H1 (cell line): ENCODE measurements around the gene NABP2. TPM values are rescaled to one million over a fixed set of nuclear protein-coding genes. Genes with fewer than 3 reads are reported as not detected.
A peak's percentile ranks its signal among the peaks of the same experiment; 100 is the strongest.

ENCODE experiments used
- CTCF ChIA-PET: fragments of 300-600 bp; sonication (Branson Sonifier 250); formaldehyde crosslinking; loops from one replicate; lab custom pipeline; 2021; ENCODE audit not compliant: partially characterized antibody; lab: Charles Lee
- POLR2A ChIA-PET: fragments of 300-600 bp; sonication (Branson Sonifier 250); formaldehyde crosslinking; loops from one replicate; lab custom pipeline; 2021; ENCODE audit warnings: inconsistent platforms; ENCODE audit not compliant: partially characterized antibody; lab: Charles Lee
- DNase-seq, 2 experiments: peaks; one replicate each; pipeline versions ENCODE4 v3.0.0 to v3.0.0-alpha.2; 2010 to 2022; ENCODE audit warnings: low spot score in 2 of 2, low read depth in 1 of 2, mixed read lengths in 1 of 2
- FAIRE-seq: peaks from 2 replicates; lab custom pipeline; 2011; peaks lifted over from hg19 to GRCh38; lab: Jason Lieb, UNC
- H2AFZ ChIP-seq: 2 replicates; pipeline ENCODE4 v1.8.1; 2012; ENCODE audit warnings: low read length, inconsistent platforms
- H2AK5ac ChIP-seq: 2 replicates; pipeline ENCODE4 v1.6.1; 2013; ENCODE audit warnings: low read depth, low read length
- H2BK120ac ChIP-seq: replicated peaks from 2 replicates; pipeline ENCODE3; 2013; ENCODE audit warnings: low read depth, low read length, inconsistent platforms
- H2BK12ac ChIP-seq: 2 replicates; pipeline ENCODE4 v1.6.1; 2013; ENCODE audit warnings: low read depth, low read length
- H2BK15ac ChIP-seq: 2 replicates; pipeline ENCODE4 v1.6.1; 2013; ENCODE audit warnings: low read length
- H2BK20ac ChIP-seq: 2 replicates; pipeline ENCODE4 v1.6.1; 2013; ENCODE audit warnings: low read length
- H2BK5ac ChIP-seq: 2 replicates; pipeline ENCODE4 v1.6.1; 2013; ENCODE audit warnings: low read depth, low read length
- H3K14ac ChIP-seq: 2 replicates; pipeline ENCODE4 v1.6.1; 2013; ENCODE audit warnings: inconsistent platforms; ENCODE audit not compliant: insufficient read length
- H3K18ac ChIP-seq: 2 replicates; pipeline ENCODE4 v1.6.1; 2013; ENCODE audit warnings: low read length; ENCODE audit errors: extremely low read depth
- H3K23ac ChIP-seq: 2 replicates; pipeline ENCODE4 v1.6.1; 2013; ENCODE audit warnings: inconsistent platforms; ENCODE audit not compliant: insufficient read length
- H3K23me2 ChIP-seq: 2 replicates; pipeline ENCODE4 v1.6.1; 2013; ENCODE audit warnings: low read depth, low read length
- H3K27ac ChIP-seq: 2 replicates; pipeline ENCODE4 v1.6.1; 2011; ENCODE audit warnings: low read depth, low read length, inconsistent platforms
- H3K27me3 ChIP-seq, 4 experiments: replicated peaks in 1 of 4; 1 replicate in 1 of 4; 2 replicates in 3 of 4; pipeline versions ENCODE4 v1.6.1 to v1.8.1; 2011 to 2013; ENCODE audit warnings: low read length in 3 of 4, mild to moderate bottlenecking in 3 of 4, inconsistent platforms in 2 of 4, mixed read lengths in 2 of 4, moderate library complexity in 1 of 4; ENCODE audit not compliant: control insufficient read depth in 3 of 4, insufficient read depth in 3 of 4; ENCODE audit errors: extremely low read depth in 1 of 4
- H3K36me3 ChIP-seq, 4 experiments: 2 replicates each; pipeline versions ENCODE4 v1.6.1 to v1.8.1; 2011 to 2013; ENCODE audit warnings: mild to moderate bottlenecking in 4 of 4, low read length in 3 of 4, moderate library complexity in 2 of 4, control low read depth in 1 of 4, inconsistent platforms in 1 of 4; ENCODE audit not compliant: insufficient read depth in 4 of 4, control insufficient read depth in 2 of 4
- H3K4ac ChIP-seq: replicated peaks from 2 replicates; pipeline ENCODE3; 2013; ENCODE audit warnings: low read length, low read depth, mixed read lengths, inconsistent platforms; ENCODE audit not compliant: insufficient read length
- H3K4me1 ChIP-seq, 4 experiments: replicated peaks in 1 of 4; 1 replicate in 1 of 4; 2 replicates in 3 of 4; pipeline versions ENCODE4 v1.6.1 to v1.8.1; 2011 to 2013; ENCODE audit warnings: low read length in 3 of 4, inconsistent platforms in 2 of 4, mixed read lengths in 1 of 4; ENCODE audit not compliant: insufficient read depth in 4 of 4, control insufficient read depth in 3 of 4
- H3K4me2 ChIP-seq, 2 experiments: 2 replicates each; pipeline versions ENCODE4 v1.6.1 to v1.8.1; 2011 to 2013; ENCODE audit warnings: low read depth in 2 of 2, low read length in 2 of 2, control low read depth in 1 of 2, inconsistent platforms in 1 of 2, mild to moderate bottlenecking in 1 of 2; ENCODE audit not compliant: insufficient read depth in 1 of 2
- H3K4me3 ChIP-seq, 4 experiments: fragments of 200-600, 300-600 bp in 1 of 4; sonication (generic), shearing (Covaris generic), sonication (Bioruptor Twin) in 1 of 4; 2 replicates each; pipeline versions ENCODE4 v1.5.1 to v1.8.1; 2011 to 2016; ENCODE audit warnings: low read length in 4 of 4, low read depth in 3 of 4, control low read depth in 2 of 4, inconsistent platforms in 2 of 4, mild to moderate bottlenecking in 2 of 4, mixed read lengths in 1 of 4, moderate library complexity in 1 of 4; ENCODE audit not compliant: insufficient read depth in 2 of 4; ENCODE audit errors: extremely low read depth in 1 of 4
- H3K56ac ChIP-seq: replicated peaks from 2 replicates; pipeline ENCODE3; 2013; ENCODE audit warnings: low read depth, mild to moderate bottlenecking, mixed read lengths, low read length, inconsistent platforms; ENCODE audit not compliant: insufficient read length
- H3K79me1 ChIP-seq: 2 replicates; pipeline ENCODE4 v1.6.1; 2013; ENCODE audit warnings: low read depth, low read length, control low read depth
- H3K79me2 ChIP-seq, 2 experiments: 2 replicates each; pipeline versions ENCODE4 v1.6.1 to v1.8.1; 2012 to 2013; ENCODE audit warnings: low read length in 2 of 2, mild to moderate bottlenecking in 2 of 2, inconsistent platforms in 1 of 2; ENCODE audit not compliant: insufficient read depth in 2 of 2, control insufficient read depth in 1 of 2
- H3K9ac ChIP-seq, 4 experiments: replicated peaks in 1 of 4; 1 replicate in 1 of 4; 2 replicates in 3 of 4; pipeline versions ENCODE4 v1.6.1 to v1.8.1; 2011 to 2013; ENCODE audit warnings: low read depth in 3 of 4, low read length in 3 of 4, control low read depth in 2 of 4, mild to moderate bottlenecking in 2 of 4, moderate library complexity in 2 of 4, inconsistent platforms in 1 of 4; ENCODE audit errors: extremely low read depth in 1 of 4
- H3K9me3 ChIP-seq, 2 experiments: 2 replicates each; pipeline versions ENCODE4 v1.6.1 to v1.8.1; 2012 to 2013; ENCODE audit warnings: mild to moderate bottlenecking in 2 of 2, moderate library complexity in 2 of 2, control low read depth in 1 of 2, inconsistent platforms in 1 of 2, low read depth in 1 of 2, low read length in 1 of 2, mixed read lengths in 1 of 2; ENCODE audit not compliant: insufficient read depth in 2 of 2
- H4K20me1 ChIP-seq, 2 experiments: replicated peaks in 1 of 2; 2 replicates each; pipeline versions ENCODE3 to v1.8.1; 2011 to 2013; ENCODE audit warnings: inconsistent platforms in 2 of 2, low read length in 2 of 2, mild to moderate bottlenecking in 1 of 2; ENCODE audit not compliant: insufficient read depth in 2 of 2, control insufficient read depth in 1 of 2
- H4K5ac ChIP-seq: 2 replicates; pipeline ENCODE4 v1.6.1; 2013; ENCODE audit warnings: low read length, low read depth, mixed read lengths, inconsistent platforms; ENCODE audit not compliant: insufficient read length
- H4K8ac ChIP-seq: 2 replicates; pipeline ENCODE4 v1.8.0; 2013; ENCODE audit warnings: mild to moderate bottlenecking, moderate library complexity, low read length, inconsistent platforms; ENCODE audit not compliant: insufficient read depth; ENCODE audit errors: extremely low read depth
- H4K91ac ChIP-seq: replicated peaks from 2 replicates; pipeline ENCODE3; 2013; ENCODE audit warnings: low read length, mixed read lengths, inconsistent platforms; ENCODE audit not compliant: insufficient read length
- POU5F1 ChIP-seq: IDR thresholded peaks from 2 replicates; pipeline ENCODE4 v1.6.1; 2011; ENCODE audit warnings: low read depth, mild to moderate bottlenecking, low read length, moderate library complexity
- WGBS, 2 experiments: shearing (Covaris generic) in 1 of 2; methylation state at CpG; one replicate each; pipeline versions ENCODE4 v1.1.6 to v1.1.7; 2013 to 2015; ENCODE audit warnings: low lambda C conversion rate in 2 of 2, mixed read lengths in 2 of 2, inconsistent platforms in 1 of 2, low coverage in 1 of 2, missing lambda C conversion rate in 1 of 2; ENCODE audit not compliant: insufficient replicate concordance in 2 of 2, insufficient coverage in 1 of 2, insufficient read length in 1 of 2; ENCODE audit errors: extremely low coverage in 1 of 2, missing lambda C conversion rate in 1 of 2; 5-methylcytosine and 5-hydroxymethylcytosine counted together
- polyA plus RNA-seq, 7 experiments: library from polyadenylated mRNA; depleted of rRNA in 3 of 7; stranded (reverse) in 5 of 7; unstranded in 2 of 7; fragments of >200 nt in 5 of 7; fragments of 200-250 nt in 2 of 7; gene quantifications; 1 replicate in 5 of 7; 2 replicates in 1 of 7; 4 replicates in 1 of 7; pipeline versions ENCODE4 v1.2.1 to v1.2.3, GENCODE V29; 2011 to 2013; ENCODE audit warnings: missing spikeins in 2 of 7, mixed read lengths in 2 of 7
- total RNA-seq: library from RNA; stranded (reverse); fragmentation: NEBNext Ultra II Directional; extraction: Animal tissue kit (Norgen Biotek cat#: 25700); gene quantifications from 2 replicates; pipeline ENCODE4 v1.2.1, GENCODE V29; 2021

NABP2 gene
- total and polyA plus RNA-seq, 2 of the 8 experiments (the other 6 are each of a cell fraction or from before 2014, with no cell fraction given) = 58.1 to 67.5 TPM

DNA sequence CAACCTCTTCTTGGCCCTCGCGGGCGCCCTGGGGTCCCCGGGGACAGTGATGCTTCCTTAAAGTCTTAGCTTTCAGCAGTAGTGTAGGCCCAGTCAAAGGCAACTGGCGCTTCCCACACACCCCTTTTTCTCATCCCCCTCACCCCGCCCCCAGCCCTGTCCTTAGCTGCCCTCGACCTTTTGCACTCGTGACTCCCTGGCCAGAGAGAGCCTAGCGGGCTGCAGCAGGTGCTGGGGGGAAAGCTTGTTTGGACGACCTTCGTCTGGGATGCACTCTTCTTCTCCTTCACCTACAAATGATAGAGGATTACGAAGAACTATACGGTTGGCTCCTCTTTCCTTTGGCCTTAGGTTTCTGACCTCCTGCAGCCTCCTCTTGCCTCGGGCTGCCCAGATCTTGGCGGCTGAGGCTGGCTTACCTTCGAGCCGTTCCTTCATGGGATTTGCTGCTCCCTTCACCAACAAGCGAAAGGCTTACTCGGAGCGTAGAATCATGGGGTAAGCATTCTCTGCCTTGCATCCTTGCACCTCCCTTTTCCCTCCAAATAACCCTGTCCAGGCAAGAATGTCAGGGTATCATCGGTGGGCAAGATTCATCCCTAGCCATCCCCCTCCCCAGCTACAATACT, 43.4 kb downstream of the NABP2 start:
- H3K4me1 ChIP-seq = peaks cover 0 to 9% (median 3%) of the 10 kb centered on the region in 4 experiments; a peak in 4 of 7 replicates
- ChIA-PET POLR2A (interaction anchor here (0.6 to 2.8 kb wide), 31 partner anchors 9 to 150 kb away, joined by 3 to 24 read pairs (median 4); partner anchors contain the start of genes ANKRD52, CS, MYL6 and RNF41), CTCF (interaction anchor here (0.5 to 4.5 kb wide), 22 partner anchors 8 to 387 kb away, joined by 3 to 26 read pairs (median 4); partner anchors contain the start of genes ANKRD52 and RNF41)
- H3K4me2 ChIP-seq = peak overlapping the region; percentile 83 to 86
- no peak for TF ChIP-seq POU5F1
- H3K4ac ChIP-seq = no peak overlapping the region
- peaks cover 7% of the 10 kb centered on the region; the same call in 1 of the 2 replicates for H3K23me2 ChIP-seq
- peaks cover 0 to 26% (median 4%) of the 10 kb centered on the region in 4 experiments; a peak in 3 of 8 replicates for H3K36me3 ChIP-seq
- H4K20me1 ChIP-seq = peaks cover 0 to 2% of the 10 kb centered on the region in 2 experiments
- H3K4me3 ChIP-seq = peak overlapping the region; percentile 82 to 88 (median 87)
- H3K23ac ChIP-seq = no peak overlapping the region
- H4K8ac ChIP-seq = peak overlapping the region; percentile 29; the same call in 1 of the 2 replicates
- H3K14ac ChIP-seq = no peak overlapping the region
- H3K27ac ChIP-seq = no peak overlapping the region
- no peaks in the 10 kb centered on the region for H3K79me2 ChIP-seq
- peak overlapping the region in 2 of 4 experiments; percentile 13 to 84; a peak in 4 of 7 replicates for H3K9ac ChIP-seq
- WGBS, 2 experiments = 33% methylated on average over 21 of the region's 21 CpGs; no CpG with 5 or more reads in 1 of the 2 experiments
- H4K5ac ChIP-seq = no peak overlapping the region
- H3K79me1 ChIP-seq = no peaks in the 10 kb centered on the region
- no peak overlapping the region; the same call in 1 of the 2 replicates for H2BK12ac ChIP-seq
- H2AK5ac ChIP-seq = no peak overlapping the region; the same call in 1 of the 2 replicates
- H2BK120ac ChIP-seq = no peak overlapping the region
- H3K18ac ChIP-seq = no peak overlapping the region
- H2BK20ac ChIP-seq = no peak overlapping the region
- no peak overlapping the region for H3K56ac ChIP-seq
- no peak for FAIRE-seq
- H2BK15ac ChIP-seq = no peak overlapping the region
- H3K27me3 ChIP-seq = no peaks in the 10 kb centered on the region
- DNase-seq = no peak
- no peaks in the 10 kb centered on the region for H3K9me3 ChIP-seq
- no peak overlapping the region for H4K91ac ChIP-seq
- H2BK5ac ChIP-seq = no peak overlapping the region
- H2AFZ ChIP-seq = peak overlapping the region; percentile 72; the same call in 1 of the 2 replicates
